GM23338 (cell line): ENCODE results near the gene AGFG2. TPM values are rescaled to one million over a fixed set of nuclear protein-coding genes. Genes with fewer than 3 reads are reported as not detected.

Source experiments
- ATAC-seq: fragments of 200-7000 bp; cut with Tn5 transposase; 3 replicates; pipeline ENCODE4 v1.9.1; 2020
- DNase-seq: peaks from one replicate; pipeline ENCODE4 v3.0.0-alpha.2; 2015; ENCODE audit warnings: low spot score
- H2AFZ ChIP-seq: fragments of 200-600 bp; sonication (generic); 2 replicates; pipeline ENCODE4 v1.8.0; 2016; ENCODE audit warnings: antibody characterized with exemption, mild to moderate bottlenecking, moderate library complexity
- H3F3A ChIP-seq: fragments of 200-600 bp; sonication (generic); replicated peaks from 2 replicates; pipeline ENCODE4 v1.8.0; 2017; ENCODE audit warnings: antibody characterized with exemption, mixed run types, low read depth
- H3K27ac ChIP-seq: fragments of 200-600 bp; sonication (generic); 2 replicates; pipeline ENCODE4 v1.6.1; 2016; ENCODE audit warnings: low read depth
- H3K27me3 ChIP-seq: fragments of 200-600 bp; sonication (generic); 2 replicates; pipeline ENCODE4 v1.8.0; 2016; ENCODE audit warnings: mild to moderate bottlenecking, mixed run types, moderate library complexity; ENCODE audit not compliant: insufficient read depth
- H3K36me3 ChIP-seq: fragments of 200-600 bp; sonication (generic); 2 replicates; pipeline ENCODE4 v1.8.0; 2016; ENCODE audit warnings: mild to moderate bottlenecking; ENCODE audit not compliant: insufficient read depth
- H3K4me1 ChIP-seq: fragments of 200-600 bp; sonication (generic); 2 replicates; pipeline ENCODE4 v1.8.0; 2016; ENCODE audit warnings: mild to moderate bottlenecking, moderate library complexity; ENCODE audit not compliant: insufficient read depth
- H3K4me2 ChIP-seq: fragments of 200-600 bp; sonication (generic); 2 replicates; pipeline ENCODE4 v1.7.1; 2017; ENCODE audit warnings: mixed run types
- H3K4me3 ChIP-seq: fragments of 200-600 bp; sonication (generic); 2 replicates; pipeline ENCODE4 v1.6.1; 2016; ENCODE audit warnings: mixed run types
- H3K79me2 ChIP-seq: fragments of 200-600 bp; sonication (generic); replicated peaks from 2 replicates; pipeline ENCODE4 v1.8.0; 2017; ENCODE audit warnings: mild to moderate bottlenecking; ENCODE audit not compliant: insufficient read depth
- H3K9me2 ChIP-seq: fragments of 200-600 bp; sonication (generic); 2 replicates; pipeline ENCODE4 v1.8.0; 2017; ENCODE audit not compliant: insufficient read depth
- H4K20me1 ChIP-seq: fragments of 200-600 bp; sonication (generic); replicated peaks from 2 replicates; pipeline ENCODE4 v1.8.0; 2017; ENCODE audit warnings: mild to moderate bottlenecking; ENCODE audit not compliant: insufficient read depth
- H3K27ac Mint-ChIP-seq: 2 replicates; pipeline ENCODE4 v1.8.0; 2020; ENCODE audit warnings: inconsistent platforms, mild to moderate bottlenecking, moderate library complexity, mixed read lengths
- H3K27me3 Mint-ChIP-seq: 3 replicates; pipeline ENCODE4 v1.8.0; 2022; ENCODE audit warnings: low read depth, mild to moderate bottlenecking, moderate library complexity, mixed read lengths, inconsistent platforms; ENCODE audit not compliant: insufficient read depth, poor library complexity
- H3K36me3 Mint-ChIP-seq: 3 replicates; pipeline ENCODE4 v1.8.0; 2021; ENCODE audit warnings: low read depth, mild to moderate bottlenecking, inconsistent platforms, moderate library complexity, mixed read lengths
- H3K4me1 Mint-ChIP-seq: 3 replicates; pipeline ENCODE4 v1.8.0; 2020; ENCODE audit warnings: mild to moderate bottlenecking, inconsistent platforms, mixed read lengths
- H3K4me3 Mint-ChIP-seq: 3 replicates; pipeline ENCODE4 v1.8.0; 2021; ENCODE audit warnings: moderate library complexity, mild to moderate bottlenecking, inconsistent platforms, mixed read lengths
- H3K9me3 Mint-ChIP-seq: 3 replicates; pipeline ENCODE4 v1.8.0; 2020; ENCODE audit warnings: moderate library complexity, mild to moderate bottlenecking, inconsistent platforms, mixed read lengths
- CREB1 ChIP-seq: fragments of 250-450 bp; sonication (Bioruptor Pico); IDR thresholded peaks from 2 replicates; pipeline ENCODE4 v1.5.0; 2020; ENCODE audit warnings: low read depth, mild to moderate bottlenecking, moderate library complexity
- EZH2phosphoT487 ChIP-seq: fragments of 200-600 bp; sonication (generic); IDR thresholded peaks from one replicate; pipeline ENCODE4 v1.8.1; 2018; ENCODE audit warnings: antibody characterized with exemption; ENCODE audit not compliant: unreplicated experiment
- JUNB ChIP-seq: IDR thresholded peaks from one replicate; pipeline ENCODE4 v1.6.1; 2016; ENCODE audit warnings: antibody characterized with exemption; ENCODE audit not compliant: unreplicated experiment
- POLR2AphosphoS5 ChIP-seq: IDR thresholded peaks from 2 replicates; pipeline ENCODE4 v1.6.1; 2016; ENCODE audit warnings: antibody characterized with exemption, low read depth
- ZNF114 ChIP-seq: fragments of 250-450 bp; sonication (Bioruptor Pico); IDR thresholded peaks from 2 replicates; pipeline ENCODE4 v1.5.0; 2020; ENCODE audit warnings: mild to moderate bottlenecking, moderate library complexity
- polyA plus RNA-seq: library from polyadenylated mRNA; unstranded; fragments of >200 nt; fragmentation: Nextera tagmentation; extraction: Ambion mirVana; gene quantifications from 2 replicates; pipeline ENCODE4 v1.2.1, GENCODE V29; 2016
- total RNA-seq: library from RNA; depleted of rRNA; stranded (reverse); fragments of >200 nt; shearing (Covaris generic); gene quantifications from 2 replicates; pipeline ENCODE4 v1.2.3, GENCODE V29; 2014
- TF ChIP-seq, protein P1 (sequence below): IDR thresholded peaks from 2 replicates; pipeline ENCODE4 v1.6.1; 2016; ENCODE audit warnings: antibody characterized with exemption
- TF ChIP-seq, protein P2 (sequence below), 2 experiments: fragments of 200-600 bp in 1 of 2; sonication (generic) in 1 of 2; conservative IDR thresholded peaks; 2 replicates each; pipeline versions ENCODE4 v1.5.1 to v1.6.1; 2016 to 2017; ENCODE audit warnings: antibody characterized with exemption in 2 of 2, low read depth in 2 of 2, mild to moderate bottlenecking in 2 of 2, moderate library complexity in 1 of 2
- TF ChIP-seq, protein P3 (sequence below): IDR thresholded peaks from one replicate; pipeline ENCODE4 v1.6.1; 2018; ENCODE audit warnings: antibody characterized with exemption; ENCODE audit not compliant: unreplicated experiment
- TF ChIP-seq, protein P4 (sequence below): fragments of 250-450 bp; sonication (Bioruptor Pico); IDR thresholded peaks from 2 replicates; pipeline ENCODE4 v1.5.0; 2020; ENCODE audit warnings: mild to moderate bottlenecking, moderate library complexity

Gene AGFG2
- total and polyA plus RNA-seq, 2 experiments from 2014 or later: 2.3 to 8.9 TPM

DNA sequence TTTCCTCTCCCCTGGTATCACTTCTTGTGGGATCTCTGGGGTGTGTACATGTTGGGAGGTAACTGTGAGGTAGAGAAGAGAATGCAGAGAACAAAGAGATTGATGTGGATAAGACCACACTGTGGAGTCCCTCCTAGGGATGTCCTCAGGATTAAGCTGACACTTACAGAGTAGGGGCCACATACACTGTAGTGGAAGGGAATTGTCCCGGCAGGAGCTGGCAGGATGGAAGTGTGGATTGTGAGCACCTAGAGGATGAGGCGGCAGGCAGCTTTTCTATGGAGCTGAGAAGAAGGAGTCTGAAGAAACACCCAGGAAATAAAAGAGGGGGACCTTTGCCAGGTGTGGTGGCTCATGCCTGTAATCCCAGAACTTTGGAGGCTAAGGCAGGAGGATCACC, 13.5 kb downstream of the AGFG2 start:
- TF ChIP-seq, protein P1, sequence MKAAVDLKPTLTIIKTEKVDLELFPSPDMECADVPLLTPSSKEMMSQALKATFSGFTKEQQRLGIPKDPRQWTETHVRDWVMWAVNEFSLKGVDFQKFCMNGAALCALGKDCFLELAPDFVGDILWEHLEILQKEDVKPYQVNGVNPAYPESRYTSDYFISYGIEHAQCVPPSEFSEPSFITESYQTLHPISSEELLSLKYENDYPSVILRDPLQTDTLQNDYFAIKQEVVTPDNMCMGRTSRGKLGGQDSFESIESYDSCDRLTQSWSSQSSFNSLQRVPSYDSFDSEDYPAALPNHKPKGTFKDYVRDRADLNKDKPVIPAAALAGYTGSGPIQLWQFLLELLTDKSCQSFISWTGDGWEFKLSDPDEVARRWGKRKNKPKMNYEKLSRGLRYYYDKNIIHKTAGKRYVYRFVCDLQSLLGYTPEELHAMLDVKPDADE: no peak
- TF ChIP-seq POLR2AphosphoS5: no peak
- TF ChIP-seq, protein P2, sequence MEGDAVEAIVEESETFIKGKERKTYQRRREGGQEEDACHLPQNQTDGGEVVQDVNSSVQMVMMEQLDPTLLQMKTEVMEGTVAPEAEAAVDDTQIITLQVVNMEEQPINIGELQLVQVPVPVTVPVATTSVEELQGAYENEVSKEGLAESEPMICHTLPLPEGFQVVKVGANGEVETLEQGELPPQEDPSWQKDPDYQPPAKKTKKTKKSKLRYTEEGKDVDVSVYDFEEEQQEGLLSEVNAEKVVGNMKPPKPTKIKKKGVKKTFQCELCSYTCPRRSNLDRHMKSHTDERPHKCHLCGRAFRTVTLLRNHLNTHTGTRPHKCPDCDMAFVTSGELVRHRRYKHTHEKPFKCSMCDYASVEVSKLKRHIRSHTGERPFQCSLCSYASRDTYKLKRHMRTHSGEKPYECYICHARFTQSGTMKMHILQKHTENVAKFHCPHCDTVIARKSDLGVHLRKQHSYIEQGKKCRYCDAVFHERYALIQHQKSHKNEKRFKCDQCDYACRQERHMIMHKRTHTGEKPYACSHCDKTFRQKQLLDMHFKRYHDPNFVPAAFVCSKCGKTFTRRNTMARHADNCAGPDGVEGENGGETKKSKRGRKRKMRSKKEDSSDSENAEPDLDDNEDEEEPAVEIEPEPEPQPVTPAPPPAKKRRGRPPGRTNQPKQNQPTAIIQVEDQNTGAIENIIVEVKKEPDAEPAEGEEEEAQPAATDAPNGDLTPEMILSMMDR (conservative IDR thresholded peaks at IDR 0.05; ENCODE audit: low read depth in 2 of 2): no peak
- Mint-ChIP-seq H3K36me3 (peaks cover 15% of the 10 kb centered on the region), H3K9me3 (no peaks in the 10 kb centered on the region; the same call in 2 of the 3 replicates), H3K27ac (no peak overlapping the region), H3K27me3 (no peaks in the 10 kb centered on the region), H3K4me1 (peaks cover 4% of the 10 kb centered on the region; the same call in 2 of the 3 replicates), H3K4me3 (no peak overlapping the region)
- Histone ChIP-seq H3K4me2 (no peak overlapping the region), H3K27me3 (no peaks in the 10 kb centered on the region), H3K36me3 (no peaks in the 10 kb centered on the region; the same call in 1 of the 2 replicates), H3F3A (no peaks in the 10 kb centered on the region), H2AFZ (no peak overlapping the region), H4K20me1 (no peaks in the 10 kb centered on the region), H3K9me2 (no peaks in the 10 kb centered on the region), H3K4me3 (no peak overlapping the region), H3K4me1 (no peaks in the 10 kb centered on the region), H3K79me2 (no peaks in the 10 kb centered on the region), H3K27ac (no peak overlapping the region)
- ATAC-seq (no peak), DNase-seq (no peak)

DNA sequence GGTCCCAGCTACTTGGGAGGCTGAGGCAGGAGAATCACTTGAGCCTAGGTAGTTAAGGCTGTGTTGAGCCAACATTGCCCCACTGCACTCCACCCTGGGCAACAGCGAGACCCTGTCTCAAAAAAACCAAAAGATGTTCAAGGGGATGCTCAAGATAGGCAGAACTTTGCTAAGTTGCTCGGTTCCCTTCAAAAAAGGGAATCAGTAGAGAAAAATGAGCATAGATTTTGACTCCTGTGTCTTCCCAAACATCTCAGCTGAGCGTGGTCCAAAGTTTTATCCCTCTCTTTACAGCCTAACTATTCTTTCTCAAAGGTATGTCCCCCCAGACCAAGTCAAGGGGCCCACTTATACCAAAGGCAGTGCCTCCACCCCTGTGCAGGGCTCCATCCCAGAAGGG, 14.0 kb downstream of the AGFG2 start:
- H3K4me3 Mint-ChIP-seq: no peak overlapping the region
- Histone ChIP-seq H3K9me2 (no peaks in the 10 kb centered on the region), H3K4me1 (no peaks in the 10 kb centered on the region), H4K20me1 (no peaks in the 10 kb centered on the region), H2AFZ (no peak overlapping the region), H3K4me2 (no peak overlapping the region), H3K27ac (no peak overlapping the region), H3K27me3 (no peaks in the 10 kb centered on the region), H3K79me2 (no peaks in the 10 kb centered on the region), H3K4me3 (no peak overlapping the region), H3K36me3 (no peaks in the 10 kb centered on the region; the same call in 1 of the 2 replicates), H3F3A (no peaks in the 10 kb centered on the region)
- no peaks in the 10 kb centered on the region for H3K27me3 Mint-ChIP-seq
- TF ChIP-seq ZNF114 (CRISPR knock-in tag): no peak
- TF ChIP-seq, protein P3, sequence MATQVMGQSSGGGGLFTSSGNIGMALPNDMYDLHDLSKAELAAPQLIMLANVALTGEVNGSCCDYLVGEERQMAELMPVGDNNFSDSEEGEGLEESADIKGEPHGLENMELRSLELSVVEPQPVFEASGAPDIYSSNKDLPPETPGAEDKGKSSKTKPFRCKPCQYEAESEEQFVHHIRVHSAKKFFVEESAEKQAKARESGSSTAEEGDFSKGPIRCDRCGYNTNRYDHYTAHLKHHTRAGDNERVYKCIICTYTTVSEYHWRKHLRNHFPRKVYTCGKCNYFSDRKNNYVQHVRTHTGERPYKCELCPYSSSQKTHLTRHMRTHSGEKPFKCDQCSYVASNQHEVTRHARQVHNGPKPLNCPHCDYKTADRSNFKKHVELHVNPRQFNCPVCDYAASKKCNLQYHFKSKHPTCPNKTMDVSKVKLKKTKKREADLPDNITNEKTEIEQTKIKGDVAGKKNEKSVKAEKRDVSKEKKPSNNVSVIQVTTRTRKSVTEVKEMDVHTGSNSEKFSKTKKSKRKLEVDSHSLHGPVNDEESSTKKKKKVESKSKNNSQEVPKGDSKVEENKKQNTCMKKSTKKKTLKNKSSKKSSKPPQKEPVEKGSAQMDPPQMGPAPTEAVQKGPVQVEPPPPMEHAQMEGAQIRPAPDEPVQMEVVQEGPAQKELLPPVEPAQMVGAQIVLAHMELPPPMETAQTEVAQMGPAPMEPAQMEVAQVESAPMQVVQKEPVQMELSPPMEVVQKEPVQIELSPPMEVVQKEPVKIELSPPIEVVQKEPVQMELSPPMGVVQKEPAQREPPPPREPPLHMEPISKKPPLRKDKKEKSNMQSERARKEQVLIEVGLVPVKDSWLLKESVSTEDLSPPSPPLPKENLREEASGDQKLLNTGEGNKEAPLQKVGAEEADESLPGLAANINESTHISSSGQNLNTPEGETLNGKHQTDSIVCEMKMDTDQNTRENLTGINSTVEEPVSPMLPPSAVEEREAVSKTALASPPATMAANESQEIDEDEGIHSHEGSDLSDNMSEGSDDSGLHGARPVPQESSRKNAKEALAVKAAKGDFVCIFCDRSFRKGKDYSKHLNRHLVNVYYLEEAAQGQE: no peak
- no peak for TF ChIP-seq JUNB
- no peak for TF ChIP-seq POLR2AphosphoS5
- TF ChIP-seq EZH2phosphoT487: no peak
- TF ChIP-seq, protein P4, sequence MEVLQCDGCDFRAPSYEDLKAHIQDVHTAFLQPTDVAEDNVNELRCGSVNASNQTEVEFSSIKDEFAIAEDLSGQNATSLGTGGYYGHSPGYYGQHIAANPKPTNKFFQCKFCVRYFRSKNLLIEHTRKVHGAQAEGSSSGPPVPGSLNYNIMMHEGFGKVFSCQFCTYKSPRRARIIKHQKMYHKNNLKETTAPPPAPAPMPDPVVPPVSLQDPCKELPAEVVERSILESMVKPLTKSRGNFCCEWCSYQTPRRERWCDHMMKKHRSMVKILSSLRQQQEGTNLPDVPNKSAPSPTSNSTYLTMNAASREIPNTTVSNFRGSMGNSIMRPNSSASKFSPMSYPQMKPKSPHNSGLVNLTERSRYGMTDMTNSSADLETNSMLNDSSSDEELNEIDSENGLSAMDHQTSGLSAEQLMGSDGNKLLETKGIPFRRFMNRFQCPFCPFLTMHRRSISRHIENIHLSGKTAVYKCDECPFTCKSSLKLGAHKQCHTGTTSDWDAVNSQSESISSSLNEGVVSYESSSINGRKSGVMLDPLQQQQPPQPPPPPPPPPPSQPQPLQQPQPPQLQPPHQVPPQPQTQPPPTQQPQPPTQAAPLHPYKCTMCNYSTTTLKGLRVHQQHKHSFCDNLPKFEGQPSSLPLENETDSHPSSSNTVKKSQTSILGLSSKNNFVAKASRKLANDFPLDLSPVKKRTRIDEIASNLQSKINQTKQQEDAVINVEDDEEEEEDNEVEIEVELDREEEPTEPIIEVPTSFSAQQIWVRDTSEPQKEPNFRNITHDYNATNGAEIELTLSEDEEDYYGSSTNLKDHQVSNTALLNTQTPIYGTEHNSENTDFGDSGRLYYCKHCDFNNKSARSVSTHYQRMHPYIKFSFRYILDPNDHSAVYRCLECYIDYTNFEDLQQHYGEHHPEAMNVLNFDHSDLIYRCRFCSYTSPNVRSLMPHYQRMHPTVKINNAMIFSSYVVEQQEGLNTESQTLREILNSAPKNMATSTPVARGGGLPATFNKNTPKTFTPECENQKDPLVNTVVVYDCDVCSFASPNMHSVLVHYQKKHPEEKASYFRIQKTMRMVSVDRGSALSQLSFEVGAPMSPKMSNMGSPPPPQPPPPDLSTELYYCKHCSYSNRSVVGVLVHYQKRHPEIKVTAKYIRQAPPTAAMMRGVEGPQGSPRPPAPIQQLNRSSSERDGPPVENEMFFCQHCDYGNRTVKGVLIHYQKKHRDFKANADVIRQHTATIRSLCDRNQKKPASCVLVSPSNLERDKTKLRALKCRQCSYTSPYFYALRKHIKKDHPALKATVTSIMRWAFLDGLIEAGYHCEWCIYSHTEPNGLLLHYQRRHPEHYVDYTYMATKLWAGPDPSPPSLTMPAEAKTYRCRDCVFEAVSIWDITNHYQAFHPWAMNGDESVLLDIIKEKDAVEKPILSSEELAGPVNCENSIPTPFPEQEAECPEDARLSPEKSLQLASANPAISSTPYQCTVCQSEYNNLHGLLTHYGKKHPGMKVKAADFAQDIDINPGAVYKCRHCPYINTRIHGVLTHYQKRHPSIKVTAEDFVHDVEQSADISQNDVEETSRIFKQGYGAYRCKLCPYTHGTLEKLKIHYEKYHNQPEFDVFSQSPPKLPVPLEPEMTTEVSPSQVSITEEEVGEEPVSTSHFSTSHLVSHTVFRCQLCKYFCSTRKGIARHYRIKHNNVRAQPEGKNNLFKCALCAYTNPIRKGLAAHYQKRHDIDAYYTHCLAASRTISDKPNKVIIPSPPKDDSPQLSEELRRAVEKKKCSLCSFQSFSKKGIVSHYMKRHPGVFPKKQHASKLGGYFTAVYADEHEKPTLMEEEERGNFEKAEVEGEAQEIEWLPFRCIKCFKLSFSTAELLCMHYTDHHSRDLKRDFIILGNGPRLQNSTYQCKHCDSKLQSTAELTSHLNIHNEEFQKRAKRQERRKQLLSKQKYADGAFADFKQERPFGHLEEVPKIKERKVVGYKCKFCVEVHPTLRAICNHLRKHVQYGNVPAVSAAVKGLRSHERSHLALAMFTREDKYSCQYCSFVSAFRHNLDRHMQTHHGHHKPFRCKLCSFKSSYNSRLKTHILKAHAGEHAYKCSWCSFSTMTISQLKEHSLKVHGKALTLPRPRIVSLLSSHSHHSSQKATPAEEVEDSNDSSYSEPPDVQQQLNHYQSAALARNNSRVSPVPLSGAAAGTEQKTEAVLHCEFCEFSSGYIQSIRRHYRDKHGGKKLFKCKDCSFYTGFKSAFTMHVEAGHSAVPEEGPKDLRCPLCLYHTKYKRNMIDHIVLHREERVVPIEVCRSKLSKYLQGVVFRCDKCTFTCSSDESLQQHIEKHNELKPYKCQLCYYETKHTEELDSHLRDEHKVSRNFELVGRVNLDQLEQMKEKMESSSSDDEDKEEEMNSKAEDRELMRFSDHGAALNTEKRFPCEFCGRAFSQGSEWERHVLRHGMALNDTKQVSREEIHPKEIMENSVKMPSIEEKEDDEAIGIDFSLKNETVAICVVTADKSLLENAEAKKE (CRISPR knock-in tag): no peak
- no peak for TF ChIP-seq CREB1 (CRISPR knock-in tag)
- H3K4me1 Mint-ChIP-seq: no peaks in the 10 kb centered on the region; the same call in 2 of the 3 replicates
- H3K9me3 Mint-ChIP-seq: no peaks in the 10 kb centered on the region; the same call in 2 of the 3 replicates
- ATAC-seq (no peak), DNase-seq (no peak)
- peaks cover 15% of the 10 kb centered on the region for H3K36me3 Mint-ChIP-seq
- no peak overlapping the region for H3K27ac Mint-ChIP-seq
